Measurements from ENCODE around the gene BLZF1.

- TF ChIP-seq POLR2A (IDR thresholded peaks at IDR 0.05; ENCODE audit: low read length) (no peak), GATA1 (IDR thresholded peaks at IDR 0.05; ENCODE audit: low read depth, low read length) (no peak)
Observed at GRCh38 chr1:169348383-169349036, 19.5 kb upstream of the BLZF1 start.
